Measurements from ENCODE around the gene FAM216A.
A peak's percentile ranks its signal among the peaks of the same experiment; 100 is the strongest.
"Not testable (repeated sequence)": the region's sequence is repeated elsewhere in the genome, so short reads cannot be mapped to it uniquely, and the experiment has no call there.

FAM216A gene

GRCh38 chr12:110458756-110459155 lies 9.9 kb upstream of the FAM216A start:
- no peak overlapping the region for H3K4me3 ChIP-seq (ENCODE audit: low read length)
- TF ChIP-seq, protein P1, sequence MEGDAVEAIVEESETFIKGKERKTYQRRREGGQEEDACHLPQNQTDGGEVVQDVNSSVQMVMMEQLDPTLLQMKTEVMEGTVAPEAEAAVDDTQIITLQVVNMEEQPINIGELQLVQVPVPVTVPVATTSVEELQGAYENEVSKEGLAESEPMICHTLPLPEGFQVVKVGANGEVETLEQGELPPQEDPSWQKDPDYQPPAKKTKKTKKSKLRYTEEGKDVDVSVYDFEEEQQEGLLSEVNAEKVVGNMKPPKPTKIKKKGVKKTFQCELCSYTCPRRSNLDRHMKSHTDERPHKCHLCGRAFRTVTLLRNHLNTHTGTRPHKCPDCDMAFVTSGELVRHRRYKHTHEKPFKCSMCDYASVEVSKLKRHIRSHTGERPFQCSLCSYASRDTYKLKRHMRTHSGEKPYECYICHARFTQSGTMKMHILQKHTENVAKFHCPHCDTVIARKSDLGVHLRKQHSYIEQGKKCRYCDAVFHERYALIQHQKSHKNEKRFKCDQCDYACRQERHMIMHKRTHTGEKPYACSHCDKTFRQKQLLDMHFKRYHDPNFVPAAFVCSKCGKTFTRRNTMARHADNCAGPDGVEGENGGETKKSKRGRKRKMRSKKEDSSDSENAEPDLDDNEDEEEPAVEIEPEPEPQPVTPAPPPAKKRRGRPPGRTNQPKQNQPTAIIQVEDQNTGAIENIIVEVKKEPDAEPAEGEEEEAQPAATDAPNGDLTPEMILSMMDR (IDR thresholded peaks at IDR 0.05; ENCODE audit: insufficient read depth, low read depth, low read length, missing control alignments), result no peak
- DNase-seq (ENCODE audit: low read depth), result no peak

DNA sequence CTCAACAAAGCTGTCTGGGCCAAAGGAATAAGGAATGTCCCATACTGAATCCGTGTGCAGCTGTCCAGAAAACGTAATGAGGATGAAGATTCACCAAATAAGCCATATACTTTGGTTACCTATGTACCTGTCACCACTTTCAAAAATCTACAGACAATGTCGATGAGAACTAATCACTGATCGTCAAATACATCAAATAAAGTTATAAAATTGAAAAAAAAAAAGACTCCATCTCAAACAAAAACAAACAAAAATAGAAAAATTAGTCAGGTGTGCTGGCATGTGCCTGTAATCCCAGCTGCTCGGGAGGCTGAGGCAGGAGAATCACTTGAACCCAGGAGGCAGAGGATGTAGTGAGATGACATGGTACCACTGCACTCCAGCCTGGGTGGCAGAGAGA lies 7.5 kb upstream of the FAM216A start:
- not testable (repeated sequence) for H3K4me3 ChIP-seq (ENCODE audit: low read length); DNase-seq (ENCODE audit: low read depth)

GRCh38 chr12:110465024-110465423 lies 3.6 kb upstream of the FAM216A start:
- DNase-seq (ENCODE audit: low read depth), result no peak
- no peak overlapping the region for H3K4me3 ChIP-seq (ENCODE audit: low read length)
- TF ChIP-seq, protein P1 (IDR thresholded peaks at IDR 0.05; ENCODE audit: insufficient read depth, low read depth, low read length, missing control alignments), result no peak

GRCh38 chr12:110465765-110466164 lies 2.9 kb upstream of the FAM216A start:
- not testable (repeated sequence) for DNase-seq (ENCODE audit: low read depth); H3K4me3 ChIP-seq (ENCODE audit: low read length)

DNA sequence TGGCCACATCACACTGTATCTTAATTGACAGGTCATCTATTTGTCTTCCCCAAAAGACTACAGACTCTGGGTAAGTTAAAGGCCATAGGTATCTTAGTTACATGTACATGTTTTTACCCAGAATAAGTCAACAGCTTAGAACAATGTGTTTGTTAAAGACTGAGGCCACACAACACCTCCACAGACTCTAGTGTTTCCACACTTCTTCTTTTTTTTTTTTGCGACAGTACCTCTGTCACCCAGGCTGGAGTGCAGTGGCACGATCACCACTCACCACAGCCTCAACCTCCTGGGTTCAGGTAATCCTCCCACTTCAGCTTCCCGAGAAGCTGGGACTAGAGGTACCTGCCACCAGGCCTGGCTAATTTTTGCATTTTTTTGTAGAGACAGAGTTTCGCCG lies 1.9 kb upstream of the FAM216A start:
- TF ChIP-seq, protein P1 (IDR thresholded peaks at IDR 0.05; ENCODE audit: insufficient read depth, low read depth, low read length, missing control alignments), result no peak
- DNase-seq (ENCODE audit: low read depth), result no peak
- H3K4me3 ChIP-seq (ENCODE audit: low read length), result peak overlapping the region; percentile 77

DNA sequence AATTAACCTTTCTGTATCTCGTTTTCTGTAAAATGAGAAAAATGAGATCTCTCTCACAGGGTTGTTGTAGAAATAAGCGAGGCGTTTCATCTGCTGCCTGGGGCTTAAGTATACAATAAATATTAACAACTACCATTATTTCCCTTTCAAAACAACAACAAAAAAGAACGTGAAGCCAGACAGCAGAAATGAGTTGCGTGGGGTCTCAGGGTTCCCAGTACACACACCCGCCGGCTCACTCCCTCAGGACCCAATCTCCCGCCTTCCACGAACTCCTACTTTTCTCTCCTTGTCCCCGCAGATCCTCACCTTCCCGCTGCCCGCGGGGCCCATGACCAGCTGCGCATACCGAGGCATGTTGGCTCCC lies 815 bp upstream of the FAM216A start:
- peak overlapping the region; percentile 77 for H3K4me3 ChIP-seq (ENCODE audit: low read length)
- no peak for DNase-seq (ENCODE audit: low read depth)

DNA sequence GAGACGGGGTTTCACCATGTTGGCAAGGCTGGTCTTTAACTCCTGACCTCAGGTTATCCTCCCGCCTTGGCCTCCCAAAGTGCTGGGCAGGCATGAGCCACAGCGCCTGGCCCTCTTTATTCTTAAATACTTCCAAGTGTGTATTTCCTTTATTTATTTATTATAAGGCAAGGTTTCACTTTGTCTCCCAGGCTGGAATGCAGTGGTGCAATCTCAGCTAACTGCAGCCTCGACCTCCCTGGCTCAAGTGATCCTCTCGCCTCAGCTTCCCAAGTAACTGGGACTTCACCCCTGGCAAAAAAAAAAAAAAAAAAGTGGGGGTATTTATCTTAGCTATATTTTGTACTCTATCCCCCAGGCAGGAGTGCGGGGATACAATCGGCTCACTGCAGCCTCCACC lies 6.8 kb downstream of the FAM216A start:
- H3K4me3 ChIP-seq (ENCODE audit: low read length), result no peak overlapping the region
- DNase-seq (ENCODE audit: low read depth), result no peak
- TF ChIP-seq, protein P1 (IDR thresholded peaks at IDR 0.05; ENCODE audit: insufficient read depth, low read depth, low read length, missing control alignments), result no peak

More for the DNA sequence above, 815 bp upstream of the FAM216A start:
- TF ChIP-seq, protein P1 (IDR thresholded peaks at IDR 0.05; ENCODE audit: insufficient read depth, low read depth, low read length, missing control alignments), result no peak

GRCh38 chr12:110498984-110499706 lies 30.5 kb downstream of the FAM216A start:
- TF ChIP-seq, protein P1 (IDR thresholded peaks at IDR 0.05; ENCODE audit: insufficient read depth, low read depth, low read length, missing control alignments), result no peak
- peak; percentile 82 for DNase-seq (ENCODE audit: low read depth)
- H3K4me3 ChIP-seq (ENCODE audit: low read length), result no peak overlapping the region
